CD4-positive, alpha-beta T cell treated with Interleukin-15 for 1 hour (primary cell): ENCODE results near the gene LILRA5.
"Not testable (repeated sequence)": the region's sequence is repeated elsewhere in the genome, so short reads cannot be mapped to it uniquely, and the experiment has no call there.

ENCODE experiments used
- DNase-seq: peaks from one replicate; pipeline ENCODE4 v3.0.0-alpha.2; 2020

LILRA5 gene

GRCh38 chr19:54333586-54334298 is 20.8 kb upstream of the LILRA5 start:
- no peak for DNase-seq

- no peak for DNase-seq
Observed at GRCh38 chr19:54332149-54332548, 19.2 kb upstream of the LILRA5 start.

DNA sequence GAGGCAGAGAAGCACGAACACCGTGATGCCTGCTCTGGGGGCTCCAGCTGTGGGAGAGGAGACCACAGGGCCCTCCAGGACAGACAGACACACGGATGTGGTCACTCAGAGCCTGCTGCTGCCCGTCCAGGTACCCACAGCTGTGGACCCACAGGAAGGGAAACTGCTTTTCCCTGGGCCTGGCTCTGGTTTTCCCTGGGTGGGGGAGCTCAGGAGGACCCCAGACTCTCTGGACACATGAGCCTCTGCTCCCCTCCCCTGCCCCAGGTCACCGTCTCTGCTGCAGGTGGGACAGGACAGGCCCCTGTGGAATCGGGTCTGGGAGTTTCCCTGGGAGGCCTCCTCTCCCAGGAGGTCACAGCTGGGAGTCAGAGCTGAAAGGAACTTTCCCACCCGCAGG is 18.7 kb upstream of the LILRA5 start:
- no peak for DNase-seq

- DNase-seq, result no peak
Observed at GRCh38 chr19:54329476-54330165, 16.7 kb upstream of the LILRA5 start.

GRCh38 chr19:54328781-54329180 is 15.8 kb upstream of the LILRA5 start:
- not testable (repeated sequence) for DNase-seq

- no peak for DNase-seq
Observed at GRCh38 chr19:54325631-54326030, 12.7 kb upstream of the LILRA5 start.

GRCh38 chr19:54325194-54325621 is 12.2 kb upstream of the LILRA5 start:
- peak; percentile 52 for DNase-seq

GRCh38 chr19:54324071-54324470 is 11.1 kb upstream of the LILRA5 start:
- DNase-seq, result no peak

DNA sequence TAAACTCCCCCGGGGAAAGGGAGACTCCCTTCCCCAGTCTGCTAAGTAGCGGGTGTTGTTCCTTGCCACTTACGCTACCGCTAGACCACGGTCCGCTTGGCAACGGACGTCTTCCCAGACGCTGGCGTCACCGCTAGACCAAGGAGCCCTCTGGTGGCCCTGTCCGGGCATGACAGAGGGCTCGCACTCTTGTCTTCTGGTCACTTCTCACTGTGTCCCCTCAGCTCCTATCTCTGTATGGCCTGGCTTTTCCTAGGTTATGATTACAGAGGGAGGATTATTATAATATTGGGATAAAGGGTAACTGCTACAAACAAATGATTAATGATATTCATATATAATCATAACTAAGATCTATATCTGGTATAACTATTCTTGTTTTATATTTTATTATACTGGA is 10.0 kb upstream of the LILRA5 start:
- DNase-seq, result not testable (repeated sequence)

- DNase-seq, result not testable (repeated sequence)
Observed at GRCh38 chr19:54322295-54322694, 9.3 kb upstream of the LILRA5 start.

GRCh38 chr19:54319892-54320670 is 7.1 kb upstream of the LILRA5 start:
- no peak for DNase-seq

- peak; percentile 43 for DNase-seq
Observed at GRCh38 chr19:54319049-54319448, 6.1 kb upstream of the LILRA5 start.

DNA sequence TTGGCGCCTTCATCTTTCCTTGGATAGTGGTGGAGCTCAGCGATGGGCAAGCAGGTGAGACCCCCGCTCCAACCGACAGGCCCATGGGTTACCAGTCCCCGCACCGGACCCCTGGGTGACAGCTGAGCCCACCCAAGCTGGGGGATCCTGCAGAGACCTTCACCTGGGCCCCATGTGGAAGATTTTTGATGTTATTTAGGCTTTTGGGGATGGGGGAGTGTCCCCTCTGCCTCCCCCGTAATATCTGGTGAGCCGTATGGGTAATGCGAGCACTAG is 4.9 kb upstream of the LILRA5 start:
- DNase-seq, result no peak

DNA sequence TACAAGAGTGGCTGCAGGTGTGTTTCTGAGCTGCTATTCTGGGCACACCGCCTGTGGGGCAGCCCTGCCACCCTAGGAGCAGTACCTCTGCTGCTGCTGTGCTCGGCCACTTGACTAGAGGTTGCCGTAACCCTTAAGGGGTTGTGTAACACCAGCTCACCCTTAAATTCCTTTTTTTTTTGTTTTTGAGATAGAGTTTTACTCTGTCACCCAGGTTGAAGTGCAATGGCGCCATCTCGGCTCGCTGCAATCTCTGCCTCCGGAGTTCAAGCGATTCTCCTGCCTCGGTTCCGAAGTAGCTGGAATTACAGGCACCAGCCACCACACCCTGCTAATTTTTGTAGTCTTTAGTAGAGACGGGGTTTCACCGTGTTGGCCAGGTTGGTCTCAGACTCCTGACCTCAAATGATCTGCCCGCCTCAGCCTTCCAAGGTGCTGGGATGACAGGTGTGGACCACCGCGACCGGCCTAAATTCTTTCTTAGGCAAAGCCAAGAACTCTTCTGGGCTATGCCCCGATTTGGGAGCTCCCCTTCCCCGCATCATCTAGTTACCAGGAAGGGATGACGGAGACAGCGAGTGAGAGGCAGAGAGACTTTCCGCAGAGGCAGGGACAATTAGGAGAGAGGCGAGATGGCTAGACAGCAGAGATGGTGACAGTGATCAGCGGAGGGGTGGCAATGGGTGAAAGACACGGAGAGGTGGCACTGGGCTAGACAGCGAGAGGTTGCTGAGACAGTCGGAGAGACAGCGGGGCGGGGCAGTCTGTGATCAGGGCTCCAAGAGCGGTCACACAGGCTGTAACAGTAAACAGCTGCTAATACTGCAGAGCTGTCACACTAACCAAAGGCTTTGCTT is 4.4 kb upstream of the LILRA5 start:
- no peak for DNase-seq

- peak; percentile 64 for DNase-seq
Observed at GRCh38 chr19:54316746-54317107, 3.8 kb upstream of the LILRA5 start.

DNA sequence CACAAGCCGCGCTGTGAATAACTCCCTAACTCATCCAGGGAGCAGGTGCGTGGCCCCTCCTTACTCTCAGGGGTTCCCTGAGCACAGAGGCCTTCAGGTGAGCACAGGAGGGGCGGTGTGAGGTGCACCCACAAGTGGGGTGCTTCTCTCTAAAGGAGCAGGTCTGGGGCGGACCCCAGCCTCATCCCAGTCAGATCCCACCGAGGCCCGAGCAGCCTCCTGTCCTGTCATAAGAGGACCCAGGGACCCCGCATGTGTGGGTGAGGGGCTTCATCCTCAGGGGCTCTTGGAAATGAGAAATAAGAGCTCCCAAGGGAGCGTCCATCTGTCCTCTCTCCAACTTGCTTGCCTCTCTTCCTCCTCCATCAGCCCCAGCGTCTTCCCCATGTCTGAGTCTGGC is 3.0 kb upstream of the LILRA5 start:
- DNase-seq, result no peak

DNA sequence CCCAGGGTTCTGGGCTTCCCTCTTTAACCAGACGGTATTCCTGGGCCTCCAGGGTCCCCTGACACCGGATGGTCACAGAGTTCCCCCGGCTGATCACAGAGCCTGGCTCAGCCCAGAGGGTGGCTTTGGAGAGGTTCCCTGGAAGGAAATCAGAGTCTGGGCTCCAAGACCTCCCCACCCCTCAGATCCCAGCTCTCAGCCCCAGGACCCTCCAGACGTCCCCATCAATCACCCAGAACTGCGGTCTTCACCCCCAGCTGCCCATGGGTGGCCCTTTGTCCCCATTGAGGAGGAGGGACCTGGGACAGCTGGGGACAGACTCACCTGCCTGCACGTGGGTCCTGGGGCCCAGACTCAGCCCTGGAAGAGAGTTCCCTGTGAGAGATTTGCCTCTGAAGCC is 955 bp downstream of the LILRA5 start:
- DNase-seq, result no peak

DNA sequence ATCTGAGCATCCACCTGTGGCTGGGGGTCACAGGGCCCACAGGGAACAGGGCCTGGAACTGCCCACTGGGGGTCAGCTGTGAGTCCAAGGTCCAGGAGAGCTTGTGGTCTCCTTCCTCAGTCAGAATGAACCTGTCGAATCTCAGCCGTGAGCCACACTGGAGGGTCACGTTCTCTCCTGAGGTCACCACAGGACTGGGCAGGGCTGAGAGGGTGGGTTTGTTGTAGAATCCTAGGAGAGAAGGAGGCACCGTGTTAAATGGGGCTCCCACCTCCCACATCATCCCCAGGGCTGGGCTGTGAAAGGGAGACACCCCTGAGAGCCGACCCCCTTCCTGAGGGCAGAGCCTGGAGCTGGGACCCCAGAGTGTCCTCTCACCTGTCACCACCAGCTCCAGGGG is 1.5 kb downstream of the LILRA5 start:
- no peak for DNase-seq

DNA sequence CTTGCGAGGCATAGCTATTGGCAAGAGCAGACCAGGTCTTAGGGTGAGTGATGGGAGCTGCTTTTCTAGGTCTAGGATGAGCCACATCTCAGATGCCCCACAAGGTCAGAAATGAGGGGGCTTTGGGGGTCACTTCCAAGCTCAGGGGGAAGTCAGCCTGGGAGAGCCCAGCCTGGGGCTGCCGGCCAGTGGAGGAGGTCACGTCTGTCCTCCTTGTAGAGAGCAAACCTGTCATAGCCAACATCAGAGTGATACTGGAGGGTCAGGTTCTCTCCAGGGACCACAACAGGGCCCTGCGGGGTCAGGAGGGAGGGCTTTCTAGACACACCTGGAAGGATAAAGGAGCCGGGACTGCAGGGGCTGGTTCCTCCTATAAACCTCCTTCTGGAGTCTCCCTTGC is 2.4 kb downstream of the LILRA5 start:
- DNase-seq, result no peak

- no peak for DNase-seq
Observed at GRCh38 chr19:54309811-54310210, 3.2 kb downstream of the LILRA5 start.

DNA sequence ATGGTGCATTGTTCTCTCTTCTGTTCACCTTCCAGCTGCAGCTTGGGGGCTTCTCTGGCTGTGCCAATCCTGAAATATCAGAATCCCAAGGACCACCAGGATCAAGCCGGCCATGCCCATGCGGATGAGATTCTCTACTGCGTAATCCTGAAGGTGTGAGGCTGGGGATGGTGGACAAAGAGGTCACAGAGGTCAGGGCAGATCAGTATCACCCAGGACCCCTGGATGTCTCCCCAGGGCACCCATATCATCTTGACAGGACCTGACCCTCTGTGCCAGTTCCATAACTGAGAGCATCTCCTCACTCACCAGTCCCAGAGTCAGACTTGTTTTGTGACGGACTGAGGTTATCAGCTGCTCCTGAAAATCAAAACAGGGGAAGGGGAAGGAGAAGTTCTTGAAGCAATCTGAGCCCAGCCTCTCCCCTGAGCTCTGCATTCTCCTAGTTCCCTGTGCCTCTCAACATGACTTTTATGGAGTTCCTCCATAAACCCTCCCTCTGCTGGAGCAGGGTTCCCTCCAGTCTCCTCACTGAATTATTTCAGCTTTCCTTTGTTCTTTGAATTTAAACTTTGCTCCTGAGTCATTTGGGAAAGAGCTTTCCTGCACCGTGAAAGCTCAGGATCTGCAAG is 5.5 kb downstream of the LILRA5 start:
- DNase-seq, result no peak

GRCh38 chr19:54305141-54305540 is 7.8 kb downstream of the LILRA5 start:
- DNase-seq, result no peak

GRCh38 chr19:54302257-54302656 is 10.7 kb downstream of the LILRA5 start:
- peak; percentile 42 for DNase-seq
